Fibroblast of skin of right quadriceps (primary cell): Measurements from ENCODE around the gene DNHD1.

Experiments
- DNase-seq: peaks from one replicate; pipeline ENCODE4 v3.0.0-alpha.2; 2013

The DNHD1 gene

DNA sequence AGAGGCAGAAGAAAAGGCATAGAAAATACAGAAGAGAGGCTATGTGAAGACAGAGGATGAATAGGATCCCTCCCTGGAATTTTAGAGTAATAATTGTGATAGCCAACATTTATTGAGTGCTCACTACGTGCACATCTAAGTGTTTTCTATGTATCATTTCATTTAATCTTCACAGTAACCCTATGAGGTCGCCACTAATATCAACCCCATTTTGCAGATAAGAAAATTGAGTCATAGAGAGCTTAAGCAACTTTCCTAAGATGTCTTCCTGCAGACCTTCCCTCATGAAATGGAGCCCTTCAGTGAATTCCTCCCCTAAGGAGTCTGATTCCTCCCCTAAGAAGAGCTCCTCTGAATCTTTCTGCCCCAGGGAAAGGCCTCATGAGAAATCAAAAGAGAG, 68.2 kb downstream of the DNHD1 start:
- no peak for DNase-seq

DNA sequence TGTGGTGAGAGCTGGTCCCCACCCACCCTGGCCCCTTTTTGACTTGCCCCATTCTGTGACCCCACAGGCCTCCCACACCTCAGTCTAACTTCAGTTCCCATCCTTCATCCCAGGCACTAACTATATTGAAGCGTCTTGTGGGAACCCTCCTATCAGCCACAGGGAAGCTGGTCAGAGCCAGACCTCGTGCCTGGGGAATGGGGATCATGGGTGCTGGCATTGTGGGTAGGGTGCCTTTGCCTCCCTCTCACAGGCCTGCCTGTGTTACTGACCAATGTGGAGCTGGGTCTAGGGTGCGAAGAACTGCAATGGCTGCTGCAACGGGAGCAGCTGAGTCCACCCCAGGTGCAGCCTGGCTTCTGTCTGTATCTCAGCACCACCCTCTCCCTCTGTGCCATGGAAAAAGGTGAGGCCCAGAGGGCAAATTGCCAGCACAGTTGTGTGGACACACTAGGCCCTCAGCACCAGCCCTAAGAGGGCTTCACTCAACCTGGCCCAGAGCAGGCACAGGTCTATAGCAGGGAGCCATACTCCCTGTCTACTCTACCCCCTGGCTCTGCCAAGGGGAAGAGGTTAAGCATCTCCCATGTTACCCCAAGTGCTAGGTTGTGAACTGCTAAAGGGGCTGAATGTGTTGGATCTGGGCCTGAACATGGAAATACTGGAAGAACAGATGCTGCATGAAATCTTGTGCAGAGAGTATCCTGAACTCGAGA, 69.1 kb downstream of the DNHD1 start:
- no peak for DNase-seq

DNA sequence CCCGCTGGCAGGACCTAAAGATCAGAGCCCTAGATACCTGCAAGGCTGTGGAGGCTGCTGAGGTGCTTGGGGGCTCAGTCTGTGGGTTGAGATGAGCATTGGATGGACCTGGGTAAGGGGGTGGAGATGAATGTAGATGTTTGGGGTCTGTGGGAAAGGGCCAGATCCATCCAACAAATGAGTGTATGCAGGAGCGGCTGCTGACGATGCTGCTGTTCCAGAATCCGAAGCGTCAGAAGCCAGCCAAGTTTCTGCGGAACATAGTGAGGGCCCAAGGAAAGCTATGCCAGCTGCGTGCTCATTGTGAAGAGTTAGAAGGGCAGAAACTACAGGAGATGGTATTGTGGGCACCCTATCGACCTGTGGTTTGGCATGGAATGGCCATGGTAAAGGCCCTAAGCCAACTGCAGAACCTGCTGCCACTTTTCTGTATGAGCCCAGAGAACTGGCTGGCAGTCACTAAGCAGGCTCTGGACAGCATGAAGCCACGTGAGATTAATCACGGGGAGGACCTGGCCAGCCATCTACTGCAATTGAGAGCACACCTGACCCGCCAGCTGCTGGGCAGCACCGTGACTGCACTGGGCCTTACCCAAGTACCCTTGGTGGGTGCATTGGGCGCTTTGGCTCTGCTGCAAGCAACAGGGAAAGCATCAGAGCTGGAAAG, 69.8 kb downstream of the DNHD1 start:
- no peak for DNase-seq

DNA sequence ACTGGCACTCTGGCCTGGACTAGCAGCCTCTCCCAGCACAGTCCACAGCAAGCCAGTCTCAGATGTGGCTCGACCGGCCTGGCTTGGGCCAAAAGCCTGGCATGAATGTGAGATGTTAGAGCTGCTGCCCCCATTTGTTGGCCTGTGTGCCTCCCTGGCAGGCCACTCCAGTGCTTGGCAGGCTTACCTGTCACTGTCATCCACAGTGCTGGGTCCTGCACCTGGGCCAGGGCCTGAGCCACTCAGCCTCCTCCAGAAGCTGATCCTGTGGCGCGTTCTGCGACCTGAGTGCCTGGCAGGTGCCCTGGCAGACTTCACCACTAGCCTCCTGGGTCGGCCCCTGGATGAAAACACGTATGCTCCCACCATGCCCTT, 70.3 kb downstream of the DNHD1 start:
- DNase-seq, result no peak

DNA sequence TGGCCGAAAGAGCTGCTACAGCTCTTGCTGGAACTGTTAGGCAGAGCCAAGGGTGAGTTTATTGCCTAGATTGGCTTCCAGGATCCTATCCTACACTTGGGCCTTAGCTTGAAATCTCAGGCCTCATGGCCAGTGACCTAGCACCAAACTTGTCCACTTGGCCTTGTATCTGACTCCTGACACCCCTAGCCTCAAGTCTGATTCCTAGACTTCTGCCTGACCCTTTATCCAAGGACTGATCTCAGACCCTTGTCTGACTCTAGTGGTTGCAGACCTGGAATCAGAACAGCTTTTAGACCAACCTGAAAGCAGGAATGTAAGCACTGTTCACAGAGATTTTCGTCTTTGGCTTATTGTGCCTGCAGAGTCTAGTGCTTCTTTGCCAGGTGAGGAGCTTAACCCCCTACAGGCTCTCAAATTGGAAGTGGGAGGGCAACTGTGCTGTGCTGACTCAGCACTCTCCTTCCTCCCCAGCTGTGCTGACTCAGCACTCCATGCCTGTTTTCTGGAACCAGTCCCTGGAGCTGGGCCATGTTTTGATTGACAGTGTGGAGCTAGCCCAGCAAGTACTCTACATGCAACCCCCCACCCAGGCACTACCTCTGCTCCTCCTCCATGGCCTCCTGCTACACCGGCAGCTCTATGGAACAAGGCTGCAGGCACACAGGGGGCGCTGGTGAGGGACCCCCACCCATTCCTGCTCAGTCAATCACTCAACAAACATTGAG, 71.3 kb downstream of the DNHD1 start:
- peak; percentile 81 for DNase-seq

DNA sequence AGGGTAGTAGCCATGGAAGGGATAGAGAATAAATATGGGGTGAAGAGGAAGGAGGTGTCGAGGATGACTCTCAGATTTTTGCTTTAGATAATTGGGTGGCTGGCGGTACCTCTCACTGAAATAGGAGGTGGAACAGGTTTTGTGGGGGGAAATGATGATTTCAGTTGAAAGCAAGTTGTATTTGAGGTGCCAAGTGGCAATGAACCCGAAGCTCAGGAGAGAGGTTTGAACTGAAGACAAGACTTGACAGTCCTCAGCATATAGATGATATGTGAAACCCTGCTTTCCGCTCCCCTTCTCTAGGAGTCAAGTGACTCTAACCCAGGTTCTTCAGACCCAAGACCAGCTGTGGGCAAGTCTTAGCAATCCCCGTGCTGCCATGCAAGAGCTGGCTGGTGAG, 72.6 kb downstream of the DNHD1 start:
- DNase-seq, result no peak

DNA sequence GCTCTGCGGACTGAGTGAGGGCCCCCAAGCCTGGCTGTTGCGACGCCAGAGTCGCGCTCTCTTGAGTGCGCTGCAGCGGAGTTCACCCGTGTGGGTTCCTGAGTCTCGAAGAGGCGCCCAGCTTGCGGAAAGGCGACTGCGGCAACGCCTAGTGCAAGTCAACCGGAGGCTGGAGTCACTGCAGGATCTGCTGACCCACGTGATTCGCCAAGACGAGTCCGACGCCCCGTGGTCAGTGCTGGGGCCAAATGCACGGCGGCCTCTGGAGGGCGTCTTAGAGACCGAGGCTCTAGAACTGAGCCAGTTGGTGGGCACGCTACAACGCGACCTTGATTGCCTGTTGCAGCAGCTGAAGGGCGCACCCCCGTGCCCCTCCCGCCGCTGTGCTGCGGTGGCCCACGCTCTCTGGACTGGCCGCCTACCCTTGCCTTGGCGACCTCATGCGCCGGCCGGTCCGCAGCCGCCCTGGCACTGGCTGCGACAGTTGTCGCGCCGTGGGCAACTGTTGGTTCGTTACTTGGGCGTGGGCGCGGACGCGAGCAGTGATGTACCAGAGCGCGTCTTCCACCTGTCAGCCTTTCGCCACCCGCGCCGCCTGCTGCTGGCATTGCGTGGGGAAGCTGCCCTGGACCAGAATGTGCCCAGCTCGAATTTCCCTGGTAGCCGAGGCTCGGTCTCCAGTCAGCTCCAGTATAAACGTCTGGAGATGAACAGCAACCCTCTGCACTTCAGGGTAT, 73.8 kb downstream of the DNHD1 start:
- no peak for DNase-seq

DNA sequence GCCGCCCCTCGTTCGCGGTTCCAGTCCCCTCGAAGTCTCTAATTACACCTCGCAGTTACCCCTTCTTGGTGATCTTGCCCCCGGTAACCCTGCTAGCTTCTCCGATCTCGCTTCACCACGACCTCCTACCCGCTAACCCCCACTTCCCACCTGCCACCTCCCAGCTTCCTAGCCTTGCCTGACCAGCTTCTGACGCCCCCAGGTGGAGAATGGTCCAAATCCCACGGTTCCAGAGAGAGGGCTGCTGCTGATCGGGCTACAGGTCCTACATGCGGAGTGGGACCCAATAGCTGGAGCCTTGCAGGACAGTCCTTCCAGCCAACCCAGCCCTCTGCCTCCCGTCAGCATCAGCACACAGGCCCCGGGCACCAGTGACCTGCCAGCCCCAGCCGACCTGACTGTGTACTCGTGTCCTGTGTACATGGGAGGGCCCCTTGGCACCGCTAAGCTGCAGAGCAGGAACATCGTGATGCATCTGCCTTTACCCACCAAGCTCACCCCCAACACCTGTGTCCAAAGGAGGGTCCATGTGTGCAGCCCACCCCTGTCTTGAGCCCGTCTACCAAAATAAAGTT, 74.4 kb downstream of the DNHD1 start:
- DNase-seq, result no peak

DNA sequence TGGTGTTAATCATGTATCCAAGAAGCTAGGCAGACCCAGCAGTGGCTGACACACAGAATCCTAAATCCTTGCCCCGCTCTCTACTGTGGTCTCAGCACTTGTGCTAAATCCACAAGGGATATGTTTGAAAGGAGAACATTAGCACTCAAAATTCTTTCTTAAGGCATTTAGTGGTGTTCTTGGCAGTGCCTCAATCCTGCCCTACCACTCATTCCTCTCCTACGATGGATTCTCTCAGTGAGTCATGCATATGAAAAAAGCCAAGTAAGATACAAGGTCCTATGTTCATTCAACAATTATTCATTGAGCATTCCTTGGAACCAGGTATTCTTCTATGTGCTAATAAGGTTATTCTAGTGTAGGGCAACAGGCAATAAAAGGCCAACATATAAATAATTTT, 75.1 kb downstream of the DNHD1 start:
- peak; percentile 81 for DNase-seq

DNA sequence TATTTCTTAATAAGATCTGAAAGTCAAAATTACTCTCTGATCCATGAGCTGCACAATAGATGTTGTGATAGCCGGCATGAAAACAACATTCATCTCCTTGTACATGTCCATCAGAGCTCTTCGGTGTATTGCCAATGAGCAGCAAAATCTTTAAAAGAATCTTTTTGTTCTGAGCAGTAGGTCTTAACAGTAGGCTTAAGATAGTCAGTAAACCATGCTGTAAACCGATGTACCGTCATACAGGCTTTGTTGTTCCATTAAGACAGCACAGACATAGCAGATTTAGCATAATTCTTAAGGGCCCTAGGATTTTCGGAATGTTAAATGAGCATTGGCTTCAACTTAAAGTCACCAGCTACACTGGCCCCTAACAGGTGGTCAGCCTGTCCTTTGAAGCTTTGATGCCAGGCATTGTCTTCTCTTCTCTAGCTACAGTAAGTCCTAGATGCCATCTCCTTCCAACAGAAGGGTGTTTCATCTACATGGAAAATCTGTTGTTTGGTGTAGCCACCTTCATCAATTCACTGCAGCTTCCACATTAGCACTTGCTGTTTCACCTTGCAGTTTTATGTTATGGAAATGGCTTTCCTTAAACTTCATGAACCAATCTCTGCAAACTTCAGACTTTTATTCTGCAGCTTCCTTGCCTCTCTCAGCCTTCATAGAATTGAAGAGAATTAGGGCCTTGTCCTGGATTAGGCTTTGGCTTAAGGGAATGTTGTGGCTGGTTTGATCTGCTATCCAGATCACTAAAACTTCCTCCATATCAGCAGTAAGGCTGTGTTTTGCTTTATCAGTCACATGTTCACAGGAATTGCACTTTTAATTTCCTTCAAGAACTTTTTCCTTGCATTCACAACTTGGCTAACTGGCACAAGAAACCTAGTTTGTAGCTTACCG, 78.0 kb downstream of the DNHD1 start:
- no peak for DNase-seq

DNA sequence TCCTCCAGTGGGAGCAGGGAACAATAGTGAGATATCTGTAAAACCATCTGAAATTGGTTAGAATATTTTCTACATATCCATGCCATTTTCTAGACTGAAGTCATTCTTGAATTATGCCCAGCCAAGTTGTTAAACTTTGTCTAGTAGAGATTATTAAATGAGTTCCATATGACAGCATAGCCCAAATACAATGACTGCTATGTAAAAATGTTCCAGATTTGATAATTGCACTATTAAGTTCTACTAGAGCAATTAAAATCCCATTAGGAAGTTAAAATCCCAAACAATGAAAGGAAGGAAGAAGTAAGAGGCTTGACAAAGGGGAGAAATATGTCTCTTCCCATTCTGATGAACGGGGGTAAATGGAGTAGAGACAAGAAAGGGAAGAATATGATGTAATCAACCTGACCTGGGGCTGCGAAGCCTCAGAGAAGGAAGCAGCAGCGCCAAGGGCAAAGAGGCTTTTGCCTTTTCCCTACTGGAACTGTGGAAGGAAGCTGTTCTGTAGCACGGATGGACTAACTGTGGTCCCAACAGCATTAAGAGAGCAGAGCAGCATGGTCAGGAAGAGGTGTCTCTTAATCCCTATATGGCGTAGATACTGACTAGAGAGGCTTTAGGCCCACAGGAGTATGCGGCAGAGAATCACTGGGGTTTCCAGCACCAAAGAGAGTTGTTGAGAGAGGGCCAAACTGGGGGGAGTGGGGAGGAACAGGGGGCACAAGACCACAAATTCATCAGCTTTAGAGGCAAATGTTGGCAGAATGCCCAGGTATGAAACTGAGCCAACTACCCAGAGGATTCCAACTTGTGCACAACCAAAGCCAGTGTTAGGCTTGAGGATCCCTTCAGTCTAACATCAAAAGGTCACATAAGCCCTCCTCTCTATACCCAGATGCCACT, 79.6 kb downstream of the DNHD1 start:
- peak; percentile 81 for DNase-seq

DNA sequence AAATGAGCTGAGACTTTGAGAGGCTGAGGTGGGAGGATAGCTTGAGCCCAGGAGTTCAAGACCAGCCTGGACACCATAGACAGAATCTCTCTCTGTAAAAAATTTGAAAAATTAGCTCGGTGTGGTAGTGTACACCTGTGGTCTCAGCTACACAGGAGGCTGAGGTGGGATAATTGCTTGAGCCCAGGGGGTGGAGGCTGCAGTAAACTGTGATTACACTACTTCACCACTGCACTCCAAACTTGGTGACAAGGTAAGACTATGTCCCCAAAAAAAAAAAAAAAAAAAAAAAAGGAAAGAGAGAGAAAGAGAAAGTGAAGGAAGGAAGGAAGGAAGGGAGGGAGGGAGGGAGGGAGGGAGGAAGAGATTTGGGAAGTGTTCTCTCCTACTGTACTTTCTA, 81.1 kb downstream of the DNHD1 start:
- no peak for DNase-seq

DNA sequence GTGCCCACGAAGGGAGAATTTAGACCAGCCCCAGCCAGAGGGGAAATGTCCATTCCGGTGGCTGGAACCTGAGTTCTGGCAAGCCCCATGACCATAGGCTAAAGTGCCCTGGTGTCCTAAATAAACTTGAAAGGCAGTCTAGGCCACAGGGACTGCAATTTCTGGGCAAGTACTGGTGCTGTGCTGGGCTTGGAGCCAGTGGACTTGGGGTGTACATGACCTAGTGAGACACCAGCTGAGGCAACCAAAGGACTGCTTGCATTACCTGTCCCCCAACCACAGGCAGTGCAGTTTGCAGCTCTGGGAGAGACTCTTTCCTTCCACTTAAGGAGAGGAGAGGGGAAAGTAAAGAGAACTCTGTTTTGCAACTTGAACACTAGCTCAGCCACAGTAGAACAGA, 82.6 kb downstream of the DNHD1 start:
- DNase-seq, result no peak

DNA sequence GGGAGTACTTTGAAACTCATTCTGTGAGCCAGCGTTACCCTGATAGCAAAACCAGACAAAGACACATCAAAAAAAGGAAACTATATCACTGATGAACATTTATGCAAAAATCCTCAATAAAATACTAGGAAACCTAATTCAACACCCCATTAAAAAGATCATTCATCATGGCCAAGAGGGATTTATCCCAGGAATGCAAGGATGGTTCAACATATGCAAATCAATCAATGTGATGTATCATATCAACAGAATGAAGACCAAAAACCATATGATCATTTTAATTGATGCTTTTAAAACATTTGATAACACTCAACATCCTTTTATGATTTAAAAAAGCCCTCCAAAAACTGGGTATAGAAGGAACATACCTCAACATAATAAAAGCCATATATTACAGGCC, 86.5 kb downstream of the DNHD1 start:
- no peak for DNase-seq

DNA sequence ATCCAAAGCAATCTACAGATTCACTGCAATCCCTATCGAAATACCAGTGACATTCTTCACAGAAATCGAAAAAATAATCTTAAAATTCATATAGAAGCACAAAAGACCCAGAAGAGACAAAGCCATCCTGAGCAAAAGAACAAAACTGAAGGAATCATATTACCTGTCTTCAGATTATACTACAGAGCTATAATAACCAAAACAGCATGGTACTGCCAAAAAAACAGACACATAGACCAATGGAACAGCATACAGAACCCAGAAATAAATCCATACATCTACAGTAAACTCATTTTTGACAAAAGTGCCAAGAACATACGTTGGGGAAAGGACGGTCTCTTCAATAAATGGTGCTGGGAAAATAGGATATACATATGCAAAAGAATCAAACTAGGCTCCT, 87.4 kb downstream of the DNHD1 start:
- no peak for DNase-seq

DNA sequence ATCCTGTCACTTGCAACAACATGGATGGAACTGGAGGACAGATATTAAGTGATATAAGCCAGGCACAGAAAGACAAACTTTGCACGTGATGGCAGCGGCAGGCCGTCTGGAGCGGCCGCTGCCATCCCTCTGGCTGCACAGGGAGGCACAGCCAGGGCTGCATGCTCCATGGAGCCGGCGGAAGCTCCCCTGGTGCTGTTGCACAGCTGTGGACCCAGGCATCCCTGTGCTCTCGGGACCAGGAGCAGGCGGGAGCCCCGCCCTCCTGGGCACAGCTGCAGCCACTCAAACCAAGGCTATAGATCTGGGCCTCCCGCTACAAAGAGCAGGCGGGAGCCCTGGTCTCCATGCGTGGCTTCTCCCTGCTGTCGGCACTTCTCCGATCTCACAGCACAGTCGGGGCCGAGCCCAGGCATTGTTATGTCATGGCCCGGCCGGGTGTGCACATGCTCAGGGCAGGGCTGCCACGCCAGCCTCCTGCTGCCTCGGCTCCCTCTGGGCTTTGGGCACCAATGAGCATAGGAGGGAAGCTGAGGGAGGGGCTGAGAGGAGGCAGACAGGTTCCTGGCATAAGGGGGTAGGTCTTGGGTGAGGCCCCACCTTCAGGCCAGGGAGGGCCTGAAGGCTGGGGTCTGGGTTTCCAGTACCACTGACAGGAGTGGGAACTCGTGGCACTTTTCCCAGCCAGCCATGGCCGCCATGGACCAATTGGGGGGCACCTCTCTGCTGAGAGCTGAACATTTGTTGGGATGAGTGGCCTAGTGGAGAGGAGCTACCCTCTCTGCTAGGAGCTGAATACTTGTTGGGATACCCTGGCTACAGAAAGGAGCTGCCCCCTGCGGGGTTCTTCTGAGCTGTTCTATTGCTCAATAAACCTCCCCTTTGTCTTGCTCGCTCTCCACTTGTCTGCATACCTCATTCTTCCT, 89.6 kb downstream of the DNHD1 start:
- no peak for DNase-seq

DNA sequence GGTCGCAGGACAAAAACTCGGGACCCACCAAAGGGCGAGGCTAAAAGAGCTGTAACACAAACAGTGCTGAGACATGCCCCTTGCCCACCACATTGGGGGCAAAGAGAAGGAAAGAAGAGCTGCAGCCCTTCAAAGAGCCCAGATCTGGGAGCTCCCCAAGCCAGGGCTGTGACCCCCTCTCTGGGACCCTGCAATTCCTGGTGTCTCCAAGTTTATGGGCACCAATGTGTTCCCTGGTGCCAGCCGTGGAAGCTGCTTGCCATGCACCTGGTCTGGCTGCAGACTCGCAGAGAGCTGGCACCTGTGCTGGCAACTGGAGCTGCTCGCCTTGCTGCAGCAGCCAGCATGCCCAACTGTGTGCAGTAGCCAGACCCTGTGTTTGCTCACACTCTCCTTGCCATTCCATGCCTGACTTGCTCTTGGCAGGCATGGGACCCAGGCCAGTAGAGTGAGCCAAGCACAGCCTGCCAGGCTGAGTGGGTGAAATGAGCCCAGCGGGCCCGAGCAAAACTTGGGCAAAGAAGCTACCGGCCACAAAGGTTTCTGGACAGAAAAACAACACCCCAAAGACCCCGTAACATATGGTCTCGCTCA, 90.4 kb downstream of the DNHD1 start:
- no peak for DNase-seq

DNA sequence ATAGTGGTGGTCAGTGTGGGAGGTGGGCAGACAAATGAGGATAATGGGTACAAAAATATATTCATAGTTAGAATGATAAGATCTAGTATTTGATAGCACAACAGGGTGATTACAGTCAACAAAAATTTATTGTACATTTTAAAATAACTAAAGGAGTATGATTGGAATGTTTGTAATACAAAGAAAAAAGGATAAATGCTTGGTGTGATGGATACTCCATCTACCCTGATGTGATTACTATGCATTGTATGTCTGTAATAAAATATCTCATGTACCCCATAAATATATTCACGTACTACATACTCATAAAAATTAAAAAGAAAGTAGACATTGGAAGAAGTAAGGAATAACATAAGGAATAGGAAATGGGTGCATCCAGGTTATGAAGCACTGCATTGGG, 90.9 kb downstream of the DNHD1 start:
- no peak for DNase-seq

DNA sequence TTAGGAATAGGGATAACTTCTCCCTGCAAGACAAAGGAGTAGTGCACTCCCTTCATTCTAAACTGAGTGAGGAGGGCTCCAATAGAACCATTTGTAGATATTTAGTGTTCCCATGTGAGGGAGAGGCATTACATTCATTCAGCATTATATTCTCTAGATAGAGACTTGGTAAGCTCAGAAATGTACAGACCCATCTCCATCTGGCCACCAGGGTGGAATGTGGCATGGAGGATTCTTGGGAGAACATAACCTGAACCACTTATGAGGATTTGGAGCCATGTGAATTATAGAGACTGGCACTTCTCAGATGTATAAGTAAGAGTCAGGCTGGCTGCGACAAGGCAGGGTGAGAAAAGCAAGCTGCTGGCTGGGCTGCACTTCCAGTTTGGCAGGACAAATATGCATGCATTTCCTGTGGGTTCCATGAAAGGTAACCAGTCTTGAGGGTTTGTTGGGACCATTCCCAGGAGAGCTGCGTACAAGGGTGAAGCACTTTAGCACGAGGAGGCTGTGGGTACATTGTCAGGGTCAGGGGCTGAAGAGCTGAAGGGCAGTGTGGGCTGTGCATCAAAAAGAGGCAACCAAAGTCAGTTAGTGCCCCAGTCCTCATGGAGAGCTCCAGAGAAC, 97.2 kb downstream of the DNHD1 start:
- DNase-seq, result no peak
